Cardiac muscle cell (in vitro differentiated cells and primary cell): ENCODE results near the gene COL9A3. TPM values are rescaled to one million over a fixed set of nuclear protein-coding genes. Genes with fewer than 3 reads are reported as not detected.

ENCODE experiments used
- DNase-seq, 2 donors: peaks; one replicate each; pipeline versions ENCODE4 v3.0.0 to v3.0.0-alpha.2; 2010 to 2017; ENCODE audit warnings: low read depth in 1 of 2, low spot score in 1 of 2
- H3K27ac ChIP-seq: fragments of 200-600 bp; sonication (generic); 2 replicates; pipeline ENCODE4 v1.5.1; 2016
- H3K27me3 ChIP-seq: fragments of 200-600 bp; sonication (generic); 2 replicates; pipeline ENCODE4 v1.6.0; 2016; ENCODE audit warnings: control low read depth
- H3K36me3 ChIP-seq: fragments of 200-600 bp; sonication (generic); 2 replicates; pipeline ENCODE4 v1.5.1; 2016; ENCODE audit warnings: control low read depth
- H3K4me1 ChIP-seq: fragments of 200-600 bp; sonication (generic); 2 replicates; pipeline ENCODE4 v1.8.1; 2017; ENCODE audit warnings: low read depth, mild to moderate bottlenecking, mixed run types
- H3K4me3 ChIP-seq: fragments of 200-600 bp; sonication (generic); 2 replicates; pipeline ENCODE4 v1.5.1; 2016; ENCODE audit warnings: mild to moderate bottlenecking
- H3K9me3 ChIP-seq: fragments of 200-600 bp; sonication (generic); 2 replicates; pipeline ENCODE4 v1.5.1; 2017; ENCODE audit warnings: low read depth, mild to moderate bottlenecking, control low read depth
- CTCF ChIP-seq: IDR thresholded peaks from 2 replicates; pipeline ENCODE4 v1.5.1; 2012; ENCODE audit warnings: low read depth, mild to moderate bottlenecking, low read length
- polyA plus RNA-seq: library from polyadenylated mRNA; unstranded; fragments of >200 nt; fragmentation: Nextera tagmentation; extraction: Ambion mirVana; gene quantifications from 2 replicates; pipeline ENCODE4 v1.2.1, GENCODE V29; 2016
- total RNA-seq: library from RNA; depleted of rRNA; stranded (reverse); fragments of >200 nt; gene quantifications from 2 replicates; pipeline ENCODE4 v1.2.3, GENCODE V29; 2016

The COL9A3 gene
- total and polyA plus RNA-seq, 2 experiments from 2014 or later: 6.4 to 10.3 TPM

GRCh38 chr20:62772990-62773844 is 43.6 kb upstream of the COL9A3 start:
- Histone ChIP-seq H3K36me3 (no peaks in the 10 kb centered on the region), H3K27ac (no peak overlapping the region), H3K4me1 (no peaks in the 10 kb centered on the region), H3K4me3 (no peak overlapping the region), H3K27me3 (no peaks in the 10 kb centered on the region), H3K9me3 (no peaks in the 10 kb centered on the region)
- DNase-seq: peak in 1 of 2 donors; percentile 43
- TF ChIP-seq CTCF: no peak

- Histone ChIP-seq H3K27ac (no peak overlapping the region), H3K36me3 (no peaks in the 10 kb centered on the region), H3K4me1 (no peaks in the 10 kb centered on the region), H3K4me3 (no peak overlapping the region), H3K9me3 (no peaks in the 10 kb centered on the region), H3K27me3 (no peaks in the 10 kb centered on the region)
- TF ChIP-seq CTCF: no peak
- no peak for DNase-seq
These were observed 42.8 kb upstream of the COL9A3 start for GRCh38 chr20:62773845-62774714.

DNA sequence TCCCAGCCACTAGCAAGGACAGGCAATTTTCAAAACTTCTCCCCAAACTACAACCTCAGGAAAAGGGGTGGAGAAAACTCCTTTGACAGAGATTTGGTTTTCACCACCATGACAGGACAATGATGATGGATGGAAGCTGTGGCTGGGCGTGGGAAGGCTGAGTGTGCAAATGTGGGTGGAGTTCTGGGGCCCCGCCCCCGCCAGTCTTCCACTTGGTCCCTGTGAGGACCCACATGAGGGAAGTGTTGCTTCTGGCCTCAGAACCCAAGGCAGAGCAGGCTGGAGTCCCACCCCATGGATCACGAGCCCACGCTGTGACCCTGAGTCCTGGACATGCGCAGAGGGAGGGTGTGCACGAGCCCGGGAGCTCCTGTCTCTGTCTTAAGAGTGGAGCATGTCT is 42.1 kb upstream of the COL9A3 start:
- no peaks in the 10 kb centered on the region for H3K4me1 ChIP-seq
- no peak overlapping the region for H3K27ac ChIP-seq
- no peak for TF ChIP-seq CTCF

GRCh38 chr20:62775206-62775605 is 41.6 kb upstream of the COL9A3 start:
- H3K36me3 ChIP-seq: no peaks in the 10 kb centered on the region
- H3K27ac ChIP-seq: no peak overlapping the region
- H3K4me3 ChIP-seq: no peak overlapping the region
- no peaks in the 10 kb centered on the region for H3K9me3 ChIP-seq
- no peaks in the 10 kb centered on the region for H3K27me3 ChIP-seq
- H3K4me1 ChIP-seq: no peaks in the 10 kb centered on the region
- no peak for TF ChIP-seq CTCF
- DNase-seq: no peak

More for the DNA sequence above, 42.1 kb upstream of the COL9A3 start:
- H3K4me3 ChIP-seq: no peak overlapping the region
- H3K36me3 ChIP-seq: no peaks in the 10 kb centered on the region
- H3K27me3 ChIP-seq: no peaks in the 10 kb centered on the region
- no peaks in the 10 kb centered on the region for H3K9me3 ChIP-seq
- DNase-seq: no peak

DNA sequence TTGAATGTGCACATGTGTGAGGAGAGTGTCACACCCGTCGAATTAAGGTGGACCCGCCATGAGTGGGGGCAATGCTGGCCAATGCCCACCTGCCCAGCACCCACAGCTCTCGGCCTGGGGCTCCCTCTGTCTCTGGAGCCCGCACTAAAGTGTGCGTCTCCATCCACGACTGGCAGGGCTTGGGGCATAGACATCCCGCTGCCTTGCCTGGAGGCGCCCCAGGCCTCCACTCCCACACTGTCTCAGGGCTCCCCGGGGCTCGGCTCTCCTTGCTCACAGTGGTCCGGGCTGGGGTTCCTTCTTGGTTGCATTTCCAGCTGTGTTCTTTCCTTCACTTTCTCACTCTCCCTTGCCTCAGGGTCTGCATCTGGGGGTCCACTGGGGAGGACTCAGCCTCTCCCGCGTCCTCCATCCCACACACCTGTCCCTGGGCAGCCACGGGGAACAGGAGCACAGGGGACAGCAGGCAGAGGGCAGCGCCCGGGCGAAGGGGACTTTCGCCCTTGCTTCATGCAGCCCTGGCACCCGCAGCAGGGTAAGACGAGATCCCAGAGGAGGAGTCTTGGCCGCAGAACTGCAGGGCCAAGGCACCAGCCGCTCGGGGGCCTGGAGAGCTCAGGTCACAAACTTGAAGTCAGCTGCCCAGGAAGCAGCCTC is 40.7 kb upstream of the COL9A3 start:
- no peaks in the 10 kb centered on the region for H3K36me3 ChIP-seq
- no peak overlapping the region for H3K4me3 ChIP-seq
- TF ChIP-seq CTCF: no peak
- H3K27me3 ChIP-seq: no peaks in the 10 kb centered on the region
- no peaks in the 10 kb centered on the region for H3K4me1 ChIP-seq
- H3K27ac ChIP-seq: no peak overlapping the region
- no peaks in the 10 kb centered on the region for H3K9me3 ChIP-seq
- DNase-seq: no peak
